Heart right ventricle (tissue), 12 donors: ENCODE results near the gene GRK1. TPM values are rescaled to one million over a fixed set of nuclear protein-coding genes. Genes with fewer than 3 reads are reported as not detected.

ENCODE experiments used
- polyA plus RNA-seq, 2 donors: library from polyadenylated mRNA; stranded (reverse); fragments of 200-250 nt; gene quantifications; one replicate each; pipeline ENCODE4 v1.2.3, GENCODE V29; 2013
- total RNA-seq, 10 donors: library from RNA; stranded (reverse); fragmentation: NEBNext Ultra II Directional in 3 of 10; extraction: Animal tissue kit (Norgen Biotek cat#: 25700) in 3 of 10; gene quantifications; one replicate each; pipeline versions ENCODE4 v1.2.1 to v1.2.4, GENCODE V29; 2021 to 2023
- donor health status: ischemic (EF 13 %, LVEDD 7.1; RV severe dilation, severe dysfunction).
- donor health status: healthy with polysubstance abuse.
- donor health status: DM: no; HTN: yes; CAD: no.
- donor health status: DM: no; HTN: no; CAD: no.
- donor health status: ischemic (EF 25% LVEDD 6.9; RV normal size, moderate dysfunction).
- donor health status: ischemic (EF 25% LVEDD 5.7; RV mildly dilated, moderate dysfunction).
- donor health status: healthy.
- donor health status: nonischemic (EF 11% LVEDD 7.7; RV severe dilation, severe dysfunction).
- donor health status: DM: yes; HTN: yes; CAD: no.
- donor health status: PGD.
- donor health status: ischemic (EF 29% LVEDD 5.4; RV normal size, mild dysfunction).
- donor health status: nonischemic (EF 23%, LVEDD 6.1; RV moderate dilation, normal function).

The GRK1 gene
- total and polyA plus RNA-seq, 12 donors, result 0.01 to 0.79 (median 0.18) TPM; not detected in 4

Other genes with a start within 250 kb of the GRK1 start
- gene ADPRHL1, start 213.7 kb upstream of the GRK1 start, total RNA-seq, result 100 to 1,000 TPM; 381 to 939 (median 762) TPM
- 100 to 1,000 TPM; 163 to 192 TPM for gene ADPRHL1, start 213.7 kb upstream of the GRK1 start, polyA plus RNA-seq
- 100 to 1,000 TPM in 9 of 10 donors, 10 to 100 TPM in 1; 97.7 to 307 (median 225) TPM for gene DCUN1D2, start 176.5 kb upstream of the GRK1 start, total RNA-seq
- gene DCUN1D2, start 176.5 kb upstream of the GRK1 start, polyA plus RNA-seq, result 10 to 100 TPM; 40.9 to 73.3 TPM
- gene TFDP1, start 82.5 kb upstream of the GRK1 start, total RNA-seq, result 10 to 100 TPM; 30.9 to 51.4 (median 38.3) TPM
- 10 to 100 TPM; 16.4 to 23.0 TPM for gene TFDP1, start 82.5 kb upstream of the GRK1 start, polyA plus RNA-seq
- not detected for gene ATP4B, start 9.0 kb upstream of the GRK1 start, total RNA-seq
- under 1 TPM in 1 of 2 donors, not detected in 1; 0.01 TPM for gene ATP4B, start 9.0 kb upstream of the GRK1 start, polyA plus RNA-seq
- gene TMEM255B, start 92.0 kb downstream of the GRK1 start, total RNA-seq, result 10 to 100 TPM in 2 of 10 donors, 1 to 10 TPM in 8; 2.4 to 11.1 (median 5.5) TPM
- 10 to 100 TPM in 1 of 2 donors, 1 to 10 TPM in 1; 8.6 to 12.9 TPM for gene TMEM255B, start 92.0 kb downstream of the GRK1 start, polyA plus RNA-seq
- 100 to 1,000 TPM; 146 to 223 (median 174) TPM for gene GAS6, start 196.9 kb downstream of the GRK1 start, total RNA-seq
- 100 to 1,000 TPM; 113 to 280 TPM for gene GAS6, start 196.9 kb downstream of the GRK1 start, polyA plus RNA-seq